Smooth muscle cell (in vitro differentiated cells): ENCODE data around the gene FILIP1. TPM values are rescaled to one million over a fixed set of nuclear protein-coding genes. Genes with fewer than 3 reads are reported as not detected.

Source experiments
- DNase-seq: peaks from one replicate; lab custom pipeline; 2025; ENCODE audit not compliant: unreplicated experiment; lab: John Stamatoyannopoulos, UW
- H2AFZ ChIP-seq: fragments of 200-600 bp; sonication (generic); 2 replicates; pipeline ENCODE4 v1.6.0; 2016; ENCODE audit warnings: antibody characterized with exemption, low read depth, mild to moderate bottlenecking
- H3F3A ChIP-seq: fragments of 200-600 bp; sonication (generic); 2 replicates; pipeline ENCODE4 v1.6.0; 2017; ENCODE audit warnings: antibody characterized with exemption, low read depth
- H3K27ac ChIP-seq: fragments of 200-600 bp; sonication (generic); 2 replicates; pipeline ENCODE4 v1.5.1; 2016; ENCODE audit warnings: low read depth, mild to moderate bottlenecking
- H3K27me3 ChIP-seq: fragments of 200-600 bp; sonication (generic); 2 replicates; pipeline ENCODE4 v1.6.1; 2016; ENCODE audit warnings: low read depth, mild to moderate bottlenecking
- H3K36me3 ChIP-seq: fragments of 200-600 bp; sonication (generic); 2 replicates; pipeline ENCODE4 v1.5.1; 2016; ENCODE audit warnings: low read depth
- H3K4me1 ChIP-seq: fragments of 200-600 bp; sonication (generic); 2 replicates; pipeline ENCODE4 v1.5.1; 2016; ENCODE audit warnings: low read depth
- H3K4me2 ChIP-seq: fragments of 200-600 bp; sonication (generic); 2 replicates; pipeline ENCODE4 v1.6.0; 2016; ENCODE audit warnings: mild to moderate bottlenecking
- H3K4me3 ChIP-seq: fragments of 200-600 bp; sonication (generic); 2 replicates; pipeline ENCODE4 v1.5.1; 2016; ENCODE audit warnings: mild to moderate bottlenecking
- H3K79me2 ChIP-seq: fragments of 200-600 bp; sonication (generic); 2 replicates; pipeline ENCODE4 v1.6.0; 2016; ENCODE audit warnings: low read depth, mild to moderate bottlenecking
- H3K9ac ChIP-seq: fragments of 200-600 bp; sonication (generic); 2 replicates; pipeline ENCODE4 v1.6.0; 2016; ENCODE audit warnings: low read depth
- H3K9me3 ChIP-seq: fragments of 200-600 bp; sonication (generic); replicated peaks from 2 replicates; pipeline ENCODE4 v1.5.1; 2016; ENCODE audit warnings: low read depth
- H4K20me1 ChIP-seq: fragments of 200-600 bp; sonication (generic); 2 replicates; pipeline ENCODE4 v1.6.0; 2016; ENCODE audit warnings: low read depth
- WGBS: methylation state at CpG from one replicate; pipeline ENCODE4 v1.1.7; 2016; ENCODE audit warnings: low lambda C conversion rate; 5-methylcytosine and 5-hydroxymethylcytosine counted together
- microRNA-seq: library from miRNA; unstranded; fragments of <30 nt; microRNA quantifications from one replicate; pipeline ENCODE4, GENCODE V29; 2016; ENCODE audit warnings: borderline number of aligned reads
- polyA plus RNA-seq: library from polyadenylated mRNA; unstranded; fragments of >200 nt; fragmentation: Nextera tagmentation; extraction: Ambion mirVana; gene quantifications from 2 replicates; pipeline ENCODE4 v1.2.1, GENCODE V29; 2016
- small RNA-seq: library from RNA; depleted of rRNA; stranded (forward); fragments of <200 nt; gene quantifications from one replicate; pipeline ENCODE3, GENCODE V24; 2014
- total RNA-seq: library from RNA; depleted of rRNA; stranded (reverse); fragments of >200 nt; gene quantifications from 2 replicates; pipeline ENCODE4 v1.2.3, GENCODE V29; 2014
- TF ChIP-seq, protein P1 (sequence below): fragments of 200-600 bp; sonication (generic); IDR thresholded peaks from 2 replicates; pipeline ENCODE4 v1.5.1; 2017; ENCODE audit warnings: borderline replicate concordance, mild to moderate bottlenecking, antibody characterized with exemption; ENCODE audit not compliant: insufficient read depth, poor library complexity, severe bottlenecking

Gene FILIP1
- total and polyA plus RNA-seq, 2 experiments from 2014 or later = 3.0 to 3.5 TPM

DNA sequence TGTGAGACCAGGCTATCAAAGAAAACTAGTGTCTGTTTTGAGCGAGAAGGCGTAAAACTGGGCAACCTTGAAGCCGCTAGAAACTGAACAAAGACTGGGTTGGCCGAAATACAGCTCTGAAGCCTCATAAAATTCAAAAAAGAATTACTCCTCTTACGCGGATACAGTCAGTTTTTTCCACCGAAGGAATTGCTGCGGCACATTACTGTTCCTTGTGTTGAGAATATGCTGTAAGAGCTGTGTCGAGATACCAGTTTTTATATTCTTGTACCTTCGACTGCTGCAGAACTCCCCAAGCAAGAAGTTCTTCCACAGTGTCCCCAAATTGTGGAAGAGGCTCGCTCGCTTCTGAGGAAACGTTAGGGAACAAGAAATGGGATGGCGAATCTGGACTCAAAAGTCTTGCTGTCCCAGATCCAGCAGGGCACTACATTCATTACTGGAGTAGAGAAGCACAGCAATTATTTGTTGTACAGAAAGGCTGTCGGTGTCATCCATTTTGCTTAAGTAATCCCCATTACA is 249.5 kb downstream of the FILIP1 start:
- TF ChIP-seq, protein P1, sequence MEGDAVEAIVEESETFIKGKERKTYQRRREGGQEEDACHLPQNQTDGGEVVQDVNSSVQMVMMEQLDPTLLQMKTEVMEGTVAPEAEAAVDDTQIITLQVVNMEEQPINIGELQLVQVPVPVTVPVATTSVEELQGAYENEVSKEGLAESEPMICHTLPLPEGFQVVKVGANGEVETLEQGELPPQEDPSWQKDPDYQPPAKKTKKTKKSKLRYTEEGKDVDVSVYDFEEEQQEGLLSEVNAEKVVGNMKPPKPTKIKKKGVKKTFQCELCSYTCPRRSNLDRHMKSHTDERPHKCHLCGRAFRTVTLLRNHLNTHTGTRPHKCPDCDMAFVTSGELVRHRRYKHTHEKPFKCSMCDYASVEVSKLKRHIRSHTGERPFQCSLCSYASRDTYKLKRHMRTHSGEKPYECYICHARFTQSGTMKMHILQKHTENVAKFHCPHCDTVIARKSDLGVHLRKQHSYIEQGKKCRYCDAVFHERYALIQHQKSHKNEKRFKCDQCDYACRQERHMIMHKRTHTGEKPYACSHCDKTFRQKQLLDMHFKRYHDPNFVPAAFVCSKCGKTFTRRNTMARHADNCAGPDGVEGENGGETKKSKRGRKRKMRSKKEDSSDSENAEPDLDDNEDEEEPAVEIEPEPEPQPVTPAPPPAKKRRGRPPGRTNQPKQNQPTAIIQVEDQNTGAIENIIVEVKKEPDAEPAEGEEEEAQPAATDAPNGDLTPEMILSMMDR = no peak
- peak overlapping the region; percentile 86 for H3K27ac ChIP-seq
- no peaks in the 10 kb centered on the region for H3F3A ChIP-seq
- no peaks in the 10 kb centered on the region for H3K27me3 ChIP-seq
- peak overlapping the region; percentile 93 for H3K9ac ChIP-seq
- H3K4me1 ChIP-seq = peaks cover 24% of the 10 kb centered on the region
- peak overlapping the region; percentile 89 for H3K4me2 ChIP-seq
- peak overlapping the region; percentile 85 for H2AFZ ChIP-seq
- H3K36me3 ChIP-seq = peaks cover 5% of the 10 kb centered on the region
- whole genome bisulfite sequencing = 19% methylated on average over 15 of the region's 15 CpGs
- H3K4me3 ChIP-seq = peak overlapping the region; percentile 84
- H3K9me3 ChIP-seq = no peaks in the 10 kb centered on the region
- peaks cover 29% of the 10 kb centered on the region for H4K20me1 ChIP-seq
- peaks cover 38% of the 10 kb centered on the region for H3K79me2 ChIP-seq
- no peak for DNase-seq

DNA sequence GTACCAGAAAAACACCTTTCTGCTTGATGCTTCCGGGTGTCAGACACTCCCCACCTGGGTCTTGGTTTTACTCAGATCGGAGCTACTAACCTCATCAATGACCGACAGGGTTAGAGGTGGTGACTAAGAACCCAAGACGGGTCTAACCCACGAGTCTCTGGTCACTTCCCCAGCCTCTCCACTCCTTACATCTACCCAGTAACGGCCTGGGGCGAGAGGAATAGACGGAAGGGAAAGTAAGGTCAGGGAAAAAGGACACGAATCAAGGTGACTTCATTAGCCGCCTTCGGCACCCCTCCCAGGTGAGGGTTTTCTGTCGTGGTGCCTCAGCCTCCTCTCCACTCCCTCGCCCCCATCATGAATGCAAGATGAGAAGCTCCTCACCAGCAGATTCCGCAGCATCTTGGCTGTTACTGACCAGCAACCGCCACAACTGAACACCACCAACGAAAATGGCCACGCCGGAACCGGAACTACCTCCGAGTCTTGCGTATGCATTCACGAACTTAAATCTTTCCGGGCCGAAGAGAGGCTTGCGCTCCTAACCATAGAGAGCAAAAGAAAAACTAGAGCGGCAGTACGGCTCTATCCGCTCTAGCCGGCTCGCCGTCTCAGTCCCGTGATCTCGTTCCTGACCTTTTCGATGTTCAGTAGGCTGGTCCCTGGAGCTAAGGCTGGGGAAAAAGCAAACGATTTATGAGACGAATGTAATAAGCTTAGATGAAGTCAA is 250.1 kb downstream of the FILIP1 start, which contains the start of gene COX7A2:
COX7A2 (minus strand) TSS at position 469 of the 730 bp plus-strand sequence; CDS start at position 402, 67 bp downstream.
- DNase-seq = peak; percentile 49
- H3K79me2 ChIP-seq = peaks cover 40% of the 10 kb centered on the region
- peak within 1 kb of the TSS; percentile 86 for H3K27ac ChIP-seq
- WGBS = under 1% methylated on average over 36 of the region's 36 CpGs
- peak within 1 kb of the TSS; percentile 89 for H3K4me2 ChIP-seq
- H3F3A ChIP-seq = no peaks in the 10 kb centered on the region
- TF ChIP-seq, protein P1 = no peak
- H3K4me1 ChIP-seq = peaks cover 24% of the 10 kb centered on the region
- H3K36me3 ChIP-seq = peaks cover 9% of the 10 kb centered on the region
- peaks cover 34% of the 10 kb centered on the region for H4K20me1 ChIP-seq
- H3K4me3 ChIP-seq = peak within 1 kb of the TSS; percentile 84
- H3K9ac ChIP-seq = peak within 1 kb of the TSS; percentile 93
- H3K9me3 ChIP-seq = no peaks in the 10 kb centered on the region
- peak within 1 kb of the TSS; percentile 85 for H2AFZ ChIP-seq
- H3K27me3 ChIP-seq = no peaks in the 10 kb centered on the region

Small RNA genes within 50 kb of the gene (microRNA-seq; reads per million reads assigned to microRNA genes)
- not detected for gene MIR4463

Small RNA genes within 50 kb of the gene (small RNA-seq; reads per million reads assigned to genes)
- gene MIR4463 = not detected
- not detected for gene RF00012
- gene RNU1-34P = not detected

Other genes starting within 250 kb of the FILIP1 start
- 321 and 1,287 TPM in 2 replicates for gene COX7A2, start 250.0 kb downstream of the FILIP1 start, total RNA-seq
- 771 and 802 TPM in 2 replicates for gene COX7A2, start 250.0 kb downstream of the FILIP1 start, polyA plus RNA-seq
- 230 and 282 TPM in 2 replicates for gene TMEM30A, start 209.0 kb downstream of the FILIP1 start, total RNA-seq
- 99.3 and 110 TPM in 2 replicates for gene TMEM30A, start 209.0 kb downstream of the FILIP1 start, polyA plus RNA-seq
- 126 and 130 TPM in 2 replicates for gene SENP6, start 108.1 kb upstream of the FILIP1 start, total RNA-seq
- 45.0 and 50.2 TPM in 2 replicates for gene SENP6, start 108.1 kb upstream of the FILIP1 start, polyA plus RNA-seq